WTC11 (cell line): ENCODE measurements around the gene DNAJC7. TPM values are rescaled to one million over a fixed set of nuclear protein-coding genes. Genes with fewer than 3 reads are reported as not detected.

Source experiments
- ATAC-seq: fragments of 200-7000 bp; cut with Tn5 transposase; 2 replicates; pipeline ENCODE4 v1.10.0; 2021; ENCODE audit warnings: mild to moderate bottlenecking, moderate library complexity
- CTCF ChIA-PET: fragments of 300-600 bp; sonication (Branson Sonifier 250); formaldehyde crosslinking; loops from one replicate; lab custom pipeline; 2021; ENCODE audit warnings: antibody characterized with exemption; lab: Charles Lee
- POLR2A ChIA-PET: fragments of 350-600 bp; sonication (Branson Sonifier 250); formaldehyde crosslinking; loops from one replicate; lab custom pipeline; 2021; ENCODE audit warnings: antibody characterized with exemption; lab: Charles Lee
- DNase-seq: peaks from one replicate; pipeline ENCODE4 v3.0.0; 2021; ENCODE audit warnings: low spot score
- H3K27ac Mint-ChIP-seq: 2 replicates; pipeline ENCODE4 v1.8.0; 2021; ENCODE audit warnings: mixed read lengths
- H3K27me3 Mint-ChIP-seq: 2 replicates; pipeline ENCODE4 v1.8.0; 2021; ENCODE audit warnings: low read depth, mild to moderate bottlenecking, moderate library complexity, mixed read lengths
- H3K36me3 Mint-ChIP-seq: 2 replicates; pipeline ENCODE4 v1.8.0; 2021; ENCODE audit warnings: mixed read lengths
- H3K4me1 Mint-ChIP-seq: 2 replicates; pipeline ENCODE4 v1.8.0; 2022; ENCODE audit warnings: mixed read lengths
- H3K4me3 Mint-ChIP-seq: 2 replicates; pipeline ENCODE4 v1.8.0; 2021; ENCODE audit warnings: mild to moderate bottlenecking, moderate library complexity, mixed read lengths
- H3K9me3 Mint-ChIP-seq: 2 replicates; pipeline ENCODE4 v1.8.0; 2021; ENCODE audit warnings: mixed read lengths
- GABPB1 ChIP-seq: sonication (generic); formaldehyde crosslinking; IDR thresholded peaks from 2 replicates; pipeline ENCODE4 v1.8.1; 2023; ENCODE audit warnings: mild to moderate bottlenecking, missing genetic modification reagents
- KAT7 ChIP-seq: sonication (generic); formaldehyde crosslinking; IDR thresholded peaks from 2 replicates; pipeline ENCODE4 v1.8.1; 2023; ENCODE audit warnings: missing genetic modification reagents, mild to moderate bottlenecking, borderline replicate concordance
- NFE2L1 ChIP-seq: sonication (generic); formaldehyde crosslinking; IDR thresholded peaks from 2 replicates; pipeline ENCODE4 v1.8.1; 2023; ENCODE audit warnings: missing genetic modification reagents
- NR1H2 ChIP-seq: sonication (generic); formaldehyde crosslinking; IDR thresholded peaks from 2 replicates; pipeline ENCODE4 v1.9.0; 2021; ENCODE audit warnings: mild to moderate bottlenecking, moderate library complexity, missing genetic modification reagents
- SP1 ChIP-seq: sonication (generic); formaldehyde crosslinking; conservative IDR thresholded peaks from 2 replicates; pipeline ENCODE4 v1.8.1; 2022; ENCODE audit warnings: missing genetic modification reagents
- ZBTB21 ChIP-seq: sonication (generic); formaldehyde crosslinking; IDR thresholded peaks from 2 replicates; pipeline ENCODE4 v1.8.1; 2023; ENCODE audit warnings: mild to moderate bottlenecking, missing genetic modification reagents, borderline replicate concordance
- ZNF121 ChIP-seq: sonication (generic); formaldehyde crosslinking; IDR thresholded peaks from 2 replicates; pipeline ENCODE4 v1.8.0; 2023; ENCODE audit warnings: missing genetic modification reagents
- ZNF423 ChIP-seq: fragments of 250-450 bp; sonication (Bioruptor Pico); IDR thresholded peaks from 2 replicates; pipeline ENCODE4 v2.1.2; 2022; ENCODE audit warnings: mild to moderate bottlenecking, moderate library complexity
- total RNA-seq: library from RNA; stranded (reverse); gene quantifications from 3 replicates; pipeline ENCODE4 v1.2.3, GENCODE V29; 2021
- TF ChIP-seq, protein P1 (sequence below): sonication (generic); formaldehyde crosslinking; IDR thresholded peaks from 2 replicates; pipeline ENCODE4 v1.8.1; 2022; ENCODE audit warnings: mild to moderate bottlenecking, moderate library complexity, missing genetic modification reagents
- TF ChIP-seq, protein P2 (sequence below): sonication (generic); formaldehyde crosslinking; IDR thresholded peaks from 2 replicates; pipeline ENCODE4 v1.8.0; 2023; ENCODE audit warnings: mild to moderate bottlenecking, missing genetic modification reagents
- TF ChIP-seq, protein P3 (sequence below): fragments of 200-600 bp; IDR thresholded peaks from 2 replicates; pipeline ENCODE4 v1.8.0; 2022; ENCODE audit warnings: antibody characterized with exemption

Gene DNAJC7
- total RNA-seq, 1 experiment from 2014 or later, result 140 TPM

DNA sequence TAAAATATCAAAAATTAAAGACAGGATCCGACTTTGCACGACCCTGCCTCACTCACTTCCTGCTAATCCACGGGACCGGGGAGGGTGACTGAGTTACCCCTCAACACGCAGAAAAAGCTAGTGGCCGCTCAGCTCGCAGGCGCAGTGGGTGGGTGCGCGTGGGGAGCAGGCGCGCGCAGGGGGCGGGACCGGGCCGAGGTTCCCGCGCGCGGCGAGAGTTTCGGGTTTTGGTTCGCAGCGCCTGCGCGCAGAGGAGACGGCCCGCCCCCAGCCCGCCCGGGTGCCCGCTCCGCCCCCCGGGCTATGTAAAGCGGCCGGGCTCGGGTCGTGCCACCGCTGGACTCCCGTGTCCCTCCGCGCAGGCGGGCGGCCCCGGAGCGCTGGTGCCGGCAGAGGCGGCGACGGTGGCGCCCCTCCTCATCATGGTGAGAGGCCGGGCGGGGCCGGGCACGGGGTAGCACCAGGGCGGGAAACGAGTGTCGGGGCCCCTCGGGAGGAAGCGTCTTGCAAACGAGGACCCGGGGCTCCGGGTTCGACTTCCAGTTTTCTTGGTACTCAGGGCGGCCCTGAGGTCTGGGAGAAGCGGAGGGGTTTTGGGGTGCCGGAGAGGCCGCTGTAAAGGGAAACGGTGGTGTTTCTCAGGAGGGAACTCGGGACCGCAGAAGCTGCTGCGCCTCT lies 50.6 kb downstream of the DNAJC7 start, which contains the start of gene CNP (continued):
- TF ChIP-seq, protein P1, sequence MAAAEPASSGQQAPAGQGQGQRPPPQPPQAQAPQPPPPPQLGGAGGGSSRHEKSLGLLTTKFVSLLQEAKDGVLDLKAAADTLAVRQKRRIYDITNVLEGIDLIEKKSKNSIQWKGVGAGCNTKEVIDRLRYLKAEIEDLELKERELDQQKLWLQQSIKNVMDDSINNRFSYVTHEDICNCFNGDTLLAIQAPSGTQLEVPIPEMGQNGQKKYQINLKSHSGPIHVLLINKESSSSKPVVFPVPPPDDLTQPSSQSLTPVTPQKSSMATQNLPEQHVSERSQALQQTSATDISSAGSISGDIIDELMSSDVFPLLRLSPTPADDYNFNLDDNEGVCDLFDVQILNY (CRISPR knock-in tag), result peak; percentile 70; the same call in 1 of the 2 replicates

DNA sequence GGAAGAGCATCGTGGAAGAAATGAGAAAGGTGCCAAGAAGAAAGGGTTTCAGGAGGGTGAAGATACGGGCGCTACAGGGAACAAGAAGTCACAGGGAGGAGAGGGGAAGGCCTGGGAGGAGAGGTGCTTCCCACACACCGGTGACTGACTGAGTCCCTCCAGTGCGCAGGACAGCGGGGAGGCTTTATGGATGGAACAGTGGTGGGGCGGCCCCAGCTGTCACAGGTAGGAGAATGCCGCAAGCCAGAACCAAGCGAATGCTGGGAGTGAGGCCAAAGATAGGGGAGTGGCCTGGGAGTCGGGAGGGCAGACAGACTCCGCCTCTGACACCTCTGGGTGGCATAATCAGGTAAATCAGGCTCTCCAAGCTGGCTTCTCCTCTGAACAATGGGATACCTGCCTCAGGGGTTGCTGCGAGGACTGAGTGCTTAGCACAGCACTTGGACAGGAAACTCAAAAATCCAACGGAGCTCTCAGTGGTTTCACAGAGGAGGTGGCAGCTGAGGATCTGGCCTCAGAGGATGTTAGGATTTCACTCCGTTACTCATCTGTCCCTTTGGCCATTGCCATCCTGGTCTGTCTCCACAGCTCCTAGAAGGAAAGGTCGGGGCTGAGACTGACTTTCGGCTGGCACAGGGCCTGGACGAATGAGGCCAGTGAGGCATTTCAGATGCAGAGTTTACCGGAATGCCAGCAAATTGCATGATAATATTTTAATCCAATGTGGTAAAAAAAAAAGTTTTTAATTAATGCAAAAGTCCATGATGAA lies 51.4 kb downstream of the DNAJC7 start:
- H3K27ac Mint-ChIP-seq, result peak overlapping the region; percentile 94
- ATAC-seq, result peak; percentile 82
- H3K4me1 Mint-ChIP-seq, result peaks cover 18% of the 10 kb centered on the region
- ChIA-PET CTCF (interaction anchor here (0.9 to 2.6 kb wide), 16 partner anchors 9 to 562 kb away, joined by 3 to 14 read pairs (median 4); partner anchors contain the start of genes ACLY, DNAJC7, JUP and KAT2A), POLR2A (interaction anchor here (0.6 to 1.6 kb wide), 8 partner anchors 9 to 181 kb away, joined by 3 to 7 read pairs (median 3); partner anchors contain the start of genes DNAJC7, NKIRAS2 and ODAD4)
- H3K4me3 Mint-ChIP-seq, result peak overlapping the region; percentile 84
- no peaks in the 10 kb centered on the region for H3K9me3 Mint-ChIP-seq
- DNase-seq, result peak; percentile 84
- H3K36me3 Mint-ChIP-seq, result no peaks in the 10 kb centered on the region; the same call in 1 of the 2 replicates
- TF ChIP-seq NFE2L1 (CRISPR knock-in tag), result no peak
- TF ChIP-seq ZBTB21 (CRISPR knock-in tag), result peak; percentile 37; the same call in 1 of the 2 replicates
- TF ChIP-seq SP1 (CRISPR knock-in tag), result 0 out of 2 replicates have a peak, but pooled peaks have one; percentile 37
- TF ChIP-seq ZNF423 (CRISPR knock-in tag), result peak; percentile 68
- TF ChIP-seq NR1H2 (CRISPR knock-in tag), result no peak
- TF ChIP-seq, protein P2, sequence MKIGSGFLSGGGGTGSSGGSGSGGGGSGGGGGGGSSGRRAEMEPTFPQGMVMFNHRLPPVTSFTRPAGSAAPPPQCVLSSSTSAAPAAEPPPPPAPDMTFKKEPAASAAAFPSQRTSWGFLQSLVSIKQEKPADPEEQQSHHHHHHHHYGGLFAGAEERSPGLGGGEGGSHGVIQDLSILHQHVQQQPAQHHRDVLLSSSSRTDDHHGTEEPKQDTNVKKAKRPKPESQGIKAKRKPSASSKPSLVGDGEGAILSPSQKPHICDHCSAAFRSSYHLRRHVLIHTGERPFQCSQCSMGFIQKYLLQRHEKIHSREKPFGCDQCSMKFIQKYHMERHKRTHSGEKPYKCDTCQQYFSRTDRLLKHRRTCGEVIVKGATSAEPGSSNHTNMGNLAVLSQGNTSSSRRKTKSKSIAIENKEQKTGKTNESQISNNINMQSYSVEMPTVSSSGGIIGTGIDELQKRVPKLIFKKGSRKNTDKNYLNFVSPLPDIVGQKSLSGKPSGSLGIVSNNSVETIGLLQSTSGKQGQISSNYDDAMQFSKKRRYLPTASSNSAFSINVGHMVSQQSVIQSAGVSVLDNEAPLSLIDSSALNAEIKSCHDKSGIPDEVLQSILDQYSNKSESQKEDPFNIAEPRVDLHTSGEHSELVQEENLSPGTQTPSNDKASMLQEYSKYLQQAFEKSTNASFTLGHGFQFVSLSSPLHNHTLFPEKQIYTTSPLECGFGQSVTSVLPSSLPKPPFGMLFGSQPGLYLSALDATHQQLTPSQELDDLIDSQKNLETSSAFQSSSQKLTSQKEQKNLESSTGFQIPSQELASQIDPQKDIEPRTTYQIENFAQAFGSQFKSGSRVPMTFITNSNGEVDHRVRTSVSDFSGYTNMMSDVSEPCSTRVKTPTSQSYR, result no peak
- peaks cover 11% of the 10 kb centered on the region for H3K27me3 Mint-ChIP-seq

DNA sequence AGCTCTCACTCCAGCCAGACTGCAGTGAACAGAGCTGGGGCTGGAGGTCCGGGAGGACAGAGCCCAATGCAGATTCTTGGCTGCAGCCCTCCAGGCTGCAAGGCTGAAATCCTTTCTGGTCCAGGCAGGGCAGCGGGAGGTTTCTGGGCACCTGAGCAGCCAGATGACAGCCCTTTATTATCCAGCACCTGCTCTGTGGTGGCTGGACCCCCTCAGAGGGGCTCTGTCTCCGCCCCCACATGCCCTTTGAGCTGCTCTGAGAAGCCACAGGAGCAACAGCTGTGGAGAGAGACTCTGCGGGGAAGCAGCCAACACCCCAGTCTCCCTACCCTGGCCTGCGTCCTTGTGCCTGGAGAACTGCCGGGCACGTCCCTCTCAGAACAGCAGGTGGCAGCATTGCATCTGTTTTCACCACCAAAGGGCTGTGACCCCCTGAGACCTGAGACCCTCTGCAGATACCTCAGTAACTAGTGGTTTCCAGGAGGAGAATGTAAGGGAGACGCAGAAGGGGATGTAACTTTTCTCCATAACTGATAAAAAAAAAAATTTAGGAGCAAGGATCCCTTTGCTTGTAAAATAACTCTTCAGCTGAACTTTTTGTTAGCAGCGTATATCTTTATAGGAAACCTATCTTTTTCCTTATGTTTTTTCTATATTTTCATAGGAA lies 54.3 kb downstream of the DNAJC7 start:
- ATAC-seq (peak; percentile 44), DNase-seq (peak; percentile 90)

More for the DNA sequence above, 54.3 kb downstream of the DNAJC7 start:
- H3K27me3 Mint-ChIP-seq, result peaks cover 11% of the 10 kb centered on the region
- H3K27ac Mint-ChIP-seq, result no peak overlapping the region
- peaks cover 33% of the 10 kb centered on the region for H3K4me1 Mint-ChIP-seq
- no peaks in the 10 kb centered on the region for H3K9me3 Mint-ChIP-seq
- H3K36me3 Mint-ChIP-seq, result no peaks in the 10 kb centered on the region
- ChIA-PET POLR2A (interaction anchor here (0.6 kb wide), 1 partner anchor 358 kb away, joined by 7 read pairs; no protein-coding TSS in a partner anchor), CTCF (interaction anchor here (0.6 to 6.7 kb wide), 5 partner anchors 31 to 136 kb away, joined by 3 to 134 read pairs (median 3); partner anchors contain the start of genes ACLY and NKIRAS2)
- H3K4me3 Mint-ChIP-seq, result no peak overlapping the region
- TF ChIP-seq ZNF121 (CRISPR knock-in tag), result peak; percentile 54; the same call in 1 of the 2 replicates
- peak; percentile 35; the same call in 1 of the 2 replicates for TF ChIP-seq GABPB1
- TF ChIP-seq KAT7 (CRISPR knock-in tag), result no peak
- TF ChIP-seq, protein P3, sequence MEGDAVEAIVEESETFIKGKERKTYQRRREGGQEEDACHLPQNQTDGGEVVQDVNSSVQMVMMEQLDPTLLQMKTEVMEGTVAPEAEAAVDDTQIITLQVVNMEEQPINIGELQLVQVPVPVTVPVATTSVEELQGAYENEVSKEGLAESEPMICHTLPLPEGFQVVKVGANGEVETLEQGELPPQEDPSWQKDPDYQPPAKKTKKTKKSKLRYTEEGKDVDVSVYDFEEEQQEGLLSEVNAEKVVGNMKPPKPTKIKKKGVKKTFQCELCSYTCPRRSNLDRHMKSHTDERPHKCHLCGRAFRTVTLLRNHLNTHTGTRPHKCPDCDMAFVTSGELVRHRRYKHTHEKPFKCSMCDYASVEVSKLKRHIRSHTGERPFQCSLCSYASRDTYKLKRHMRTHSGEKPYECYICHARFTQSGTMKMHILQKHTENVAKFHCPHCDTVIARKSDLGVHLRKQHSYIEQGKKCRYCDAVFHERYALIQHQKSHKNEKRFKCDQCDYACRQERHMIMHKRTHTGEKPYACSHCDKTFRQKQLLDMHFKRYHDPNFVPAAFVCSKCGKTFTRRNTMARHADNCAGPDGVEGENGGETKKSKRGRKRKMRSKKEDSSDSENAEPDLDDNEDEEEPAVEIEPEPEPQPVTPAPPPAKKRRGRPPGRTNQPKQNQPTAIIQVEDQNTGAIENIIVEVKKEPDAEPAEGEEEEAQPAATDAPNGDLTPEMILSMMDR, result peak; percentile 72
